Activated gamma-delta T cell treated with Interleukin-2 at 50 U/mL for 16 hours (primary cell): ENCODE measurements around the gene MAP3K15.

Experiments used
- DNase-seq: peaks from one replicate; pipeline ENCODE4 v3.0.0-alpha.2; 2020

Gene MAP3K15

GRCh38 chrX:19392078-19392477 is 123.2 kb downstream of the MAP3K15 start:
- no peak for DNase-seq

GRCh38 chrX:19389227-19389845 is 126.0 kb downstream of the MAP3K15 start:
- DNase-seq, result no peak

- no peak for DNase-seq
These were observed 126.6 kb downstream of the MAP3K15 start for GRCh38 chrX:19388741-19389140.

- no peak for DNase-seq
These were observed 127.1 kb downstream of the MAP3K15 start for GRCh38 chrX:19388064-19388679.

- no peak for DNase-seq
These were observed 128.6 kb downstream of the MAP3K15 start for GRCh38 chrX:19386679-19387078.

- peak; percentile 36 for DNase-seq
These were observed 132.7 kb downstream of the MAP3K15 start for GRCh38 chrX:19382555-19383145.

GRCh38 chrX:19381326-19381725 is 134.0 kb downstream of the MAP3K15 start:
- DNase-seq, result no peak

- no peak for DNase-seq
These were observed 137.5 kb downstream of the MAP3K15 start for GRCh38 chrX:19377799-19378198.

GRCh38 chrX:19375546-19375945 is 139.8 kb downstream of the MAP3K15 start:
- no peak for DNase-seq

GRCh38 chrX:19373351-19373891 is 141.9 kb downstream of the MAP3K15 start:
- DNase-seq, result no peak

- DNase-seq, result no peak
These were observed 142.6 kb downstream of the MAP3K15 start for GRCh38 chrX:19372547-19373331.

GRCh38 chrX:19372170-19372546 is 143.2 kb downstream of the MAP3K15 start:
- peak; percentile 57 for DNase-seq

- no peak for DNase-seq
These were observed 145.2 kb downstream of the MAP3K15 start for GRCh38 chrX:19370061-19370460.

- no peak for DNase-seq
These were observed 146.7 kb downstream of the MAP3K15 start for GRCh38 chrX:19368576-19368975.

GRCh38 chrX:19361701-19362100 is 153.6 kb downstream of the MAP3K15 start:
- no peak for DNase-seq

GRCh38 chrX:19360903-19361302 is 154.4 kb downstream of the MAP3K15 start:
- DNase-seq, result no peak

- DNase-seq, result no peak
These were observed 156.8 kb downstream of the MAP3K15 start for GRCh38 chrX:19358521-19358920.

- no peak for DNase-seq
These were observed 160.7 kb downstream of the MAP3K15 start for GRCh38 chrX:19354625-19355024.

- DNase-seq, result no peak
These were observed 164.3 kb downstream of the MAP3K15 start for GRCh38 chrX:19350941-19351384.

- no peak for DNase-seq
These were observed 166.0 kb downstream of the MAP3K15 start for GRCh38 chrX:19349264-19349663.

GRCh38 chrX:19347916-19348315 is 167.4 kb downstream of the MAP3K15 start:
- DNase-seq, result no peak

GRCh38 chrX:19344661-19345060 is 170.6 kb downstream of the MAP3K15 start:
- DNase-seq, result no peak
